Activated CD8-positive, alpha-beta T cell treated with anti-CD3 and anti-CD28 coated beads for 36 hours (primary cell): ENCODE results near the gene AOAH. TPM values are rescaled to one million over a fixed set of nuclear protein-coding genes. Genes with fewer than 3 reads are reported as not detected.

ENCODE experiments used
- ATAC-seq: fragments of 200-7000 bp; cut with Tn5 transposase; one replicate; pipeline ENCODE4 v1.10.0; 2021; ENCODE audit warnings: mild to moderate bottlenecking, moderate library complexity
- CTCF ChIA-PET: fragments of 350-600 bp; sonication (Branson Sonifier 250); formaldehyde crosslinking; loops from one replicate; lab custom pipeline; 2021; ENCODE audit warnings: antibody characterized with exemption; lab: Charles Lee
- POLR2A ChIA-PET: fragments of 350-600 bp; sonication (Branson Sonifier 250); formaldehyde crosslinking; loops from one replicate; lab custom pipeline; 2021; ENCODE audit warnings: antibody characterized with exemption; lab: Charles Lee
- DNase-seq: peaks from one replicate; pipeline ENCODE4 v3.0.0-alpha.2; 2020
- H3K27ac Mint-ChIP-seq: one replicate; pipeline ENCODE4 v1.8.0; 2021; ENCODE audit warnings: mild to moderate bottlenecking, mixed read lengths
- H3K27me3 Mint-ChIP-seq: one replicate; pipeline ENCODE4 v1.8.0; 2021; ENCODE audit warnings: mixed read lengths
- H3K36me3 Mint-ChIP-seq: one replicate; pipeline ENCODE4 v1.8.0; 2021; ENCODE audit warnings: low read depth, mixed read lengths
- H3K4me1 Mint-ChIP-seq: one replicate; pipeline ENCODE4 v1.8.0; 2021; ENCODE audit warnings: low read depth, mixed read lengths
- H3K4me3 Mint-ChIP-seq: one replicate; pipeline ENCODE4 v1.8.0; 2021; ENCODE audit warnings: mild to moderate bottlenecking, moderate library complexity, mixed read lengths
- H3K9me3 Mint-ChIP-seq: one replicate; pipeline ENCODE4 v1.8.0; 2021; ENCODE audit warnings: mixed read lengths
- intact Hi-C: fragments of 100-400 bp; cut with micrococcal nuclease; formaldehyde crosslinking; loops from one replicate; pipeline ENCODE4 v1.10.0; 2022
- total RNA-seq, 2 experiments: library from RNA; stranded (reverse); gene quantifications; one replicate each; pipeline ENCODE4 v1.2.3, GENCODE V29; 2021
- TF ChIP-seq, protein P1 (sequence below): fragments of 200-600 bp; IDR thresholded peaks from one replicate; pipeline ENCODE4 v1.8.0; 2022; ENCODE audit warnings: antibody characterized with exemption, mild to moderate bottlenecking

Gene AOAH
- total RNA-seq, 2 experiments from 2014 or later: 10.4 to 17.1 TPM

- ChIA-PET CTCF (interaction anchor here (0.9 kb wide), 1 partner anchor 104 kb away, joined by 3 read pairs; no protein-coding TSS in a partner anchor), POLR2A (interaction anchor here (1.0 kb wide), 1 partner anchor 93 kb away, joined by 4 read pairs; no protein-coding TSS in a partner anchor)
- TF ChIP-seq, protein P1, sequence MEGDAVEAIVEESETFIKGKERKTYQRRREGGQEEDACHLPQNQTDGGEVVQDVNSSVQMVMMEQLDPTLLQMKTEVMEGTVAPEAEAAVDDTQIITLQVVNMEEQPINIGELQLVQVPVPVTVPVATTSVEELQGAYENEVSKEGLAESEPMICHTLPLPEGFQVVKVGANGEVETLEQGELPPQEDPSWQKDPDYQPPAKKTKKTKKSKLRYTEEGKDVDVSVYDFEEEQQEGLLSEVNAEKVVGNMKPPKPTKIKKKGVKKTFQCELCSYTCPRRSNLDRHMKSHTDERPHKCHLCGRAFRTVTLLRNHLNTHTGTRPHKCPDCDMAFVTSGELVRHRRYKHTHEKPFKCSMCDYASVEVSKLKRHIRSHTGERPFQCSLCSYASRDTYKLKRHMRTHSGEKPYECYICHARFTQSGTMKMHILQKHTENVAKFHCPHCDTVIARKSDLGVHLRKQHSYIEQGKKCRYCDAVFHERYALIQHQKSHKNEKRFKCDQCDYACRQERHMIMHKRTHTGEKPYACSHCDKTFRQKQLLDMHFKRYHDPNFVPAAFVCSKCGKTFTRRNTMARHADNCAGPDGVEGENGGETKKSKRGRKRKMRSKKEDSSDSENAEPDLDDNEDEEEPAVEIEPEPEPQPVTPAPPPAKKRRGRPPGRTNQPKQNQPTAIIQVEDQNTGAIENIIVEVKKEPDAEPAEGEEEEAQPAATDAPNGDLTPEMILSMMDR: no peak
- no peaks in the 10 kb centered on the region for H3K9me3 Mint-ChIP-seq
- H3K27me3 Mint-ChIP-seq: no peaks in the 10 kb centered on the region
- H3K36me3 Mint-ChIP-seq: peaks cover 12% of the 10 kb centered on the region
- no peak overlapping the region for H3K27ac Mint-ChIP-seq
- H3K4me1 Mint-ChIP-seq: no peaks in the 10 kb centered on the region
- ATAC-seq (no peak), DNase-seq (no peak)
- intact Hi-C loops: no loop called here
- H3K4me3 Mint-ChIP-seq: no peak overlapping the region
These were observed 132.7 kb downstream of the AOAH start for GRCh38 chr7:36591636-36592035.

DNA sequence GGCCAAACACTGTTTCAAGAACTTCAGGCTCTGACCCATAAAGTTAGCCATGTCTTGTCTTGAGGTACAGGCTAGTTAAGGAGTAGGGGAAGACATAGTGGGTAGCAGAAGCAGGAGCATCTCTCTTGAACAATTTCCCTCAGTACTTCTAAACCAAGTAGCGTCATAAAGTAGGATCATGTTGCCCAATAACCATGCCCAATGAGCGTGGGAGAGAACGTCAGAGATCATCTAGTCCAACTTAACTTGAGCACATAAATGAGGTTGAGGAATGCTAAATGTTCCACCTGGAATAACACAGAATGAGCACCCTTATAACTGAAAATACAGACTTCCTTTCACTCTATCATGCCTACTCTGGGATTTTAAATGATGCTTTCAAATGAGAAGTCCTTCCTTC, 134.9 kb downstream of the AOAH start:
- ATAC-seq (no peak), DNase-seq (no peak)
- H3K27me3 Mint-ChIP-seq: no peaks in the 10 kb centered on the region
- no peak overlapping the region for H3K4me3 Mint-ChIP-seq
- CTCF ChIA-PET: interaction anchor here (0.7 kb wide), 1 partner anchor 82 kb away, joined by 3 read pairs; no protein-coding TSS in a partner anchor
- H3K27ac Mint-ChIP-seq: no peak overlapping the region
- TF ChIP-seq, protein P1: no peak
- no peaks in the 10 kb centered on the region for H3K4me1 Mint-ChIP-seq
- POLR2A ChIA-PET: no interaction called here
- intact Hi-C loops: no loop called here
- H3K9me3 Mint-ChIP-seq: no peaks in the 10 kb centered on the region
- peaks cover 16% of the 10 kb centered on the region for H3K36me3 Mint-ChIP-seq

DNA sequence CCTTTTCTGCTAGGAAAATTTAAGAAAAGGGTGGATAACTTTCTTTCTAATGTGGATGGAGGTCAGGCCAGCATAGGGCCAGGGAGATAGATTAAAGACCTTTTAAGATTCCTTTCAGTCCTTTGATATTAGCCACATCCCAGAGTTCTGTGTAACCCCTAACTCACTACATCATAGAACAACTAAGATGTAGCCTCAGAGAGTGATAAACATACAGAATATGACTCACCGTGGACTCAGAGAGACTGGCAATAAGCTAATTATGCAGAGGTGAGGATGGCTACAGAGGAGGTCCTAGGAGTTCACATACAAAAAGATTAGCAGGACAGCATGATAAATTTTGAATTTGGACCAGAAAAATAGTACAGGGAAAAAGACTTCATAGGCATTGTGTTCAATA, 141.0 kb downstream of the AOAH start:
- no peak for DNase-seq
- POLR2A ChIA-PET: interaction anchor here (0.6 to 0.9 kb wide), 2 partner anchors 9 to 19 kb away, joined by 3 to 4 read pairs; no protein-coding TSS in a partner anchor

GRCh38 chr7:36575832-36576231, 148.5 kb downstream of the AOAH start:
- H3K9me3 Mint-ChIP-seq: no peaks in the 10 kb centered on the region
- no peak overlapping the region for H3K27ac Mint-ChIP-seq
- peaks cover 39% of the 10 kb centered on the region for H3K36me3 Mint-ChIP-seq
- H3K4me3 Mint-ChIP-seq: no peak overlapping the region
- CTCF ChIA-PET: no interaction called here
- DNase-seq (no peak), ATAC-seq (no peak)
- H3K4me1 Mint-ChIP-seq: peaks cover 24% of the 10 kb centered on the region
- no peaks in the 10 kb centered on the region for H3K27me3 Mint-ChIP-seq
- TF ChIP-seq, protein P1: no peak
- intact Hi-C loops: no loop called here
- POLR2A ChIA-PET: no interaction called here

More for the DNA sequence above, 141.0 kb downstream of the AOAH start:
- no peak overlapping the region for H3K4me3 Mint-ChIP-seq
- no peaks in the 10 kb centered on the region for H3K9me3 Mint-ChIP-seq
- CTCF ChIA-PET: interaction anchor here (0.6 to 1.3 kb wide), 2 partner anchors 87 to 96 kb away, joined by 3 to 4 read pairs; no protein-coding TSS in a partner anchor
- TF ChIP-seq, protein P1: no peak
- intact Hi-C loops: no loop called here
- peaks cover 29% of the 10 kb centered on the region for H3K36me3 Mint-ChIP-seq
- H3K27me3 Mint-ChIP-seq: no peaks in the 10 kb centered on the region
- peaks cover 17% of the 10 kb centered on the region for H3K4me1 Mint-ChIP-seq
- ATAC-seq: peak; percentile 89
- H3K27ac Mint-ChIP-seq: no peak overlapping the region

GRCh38 chr7:36573066-36573465, 151.2 kb downstream of the AOAH start:
- CTCF ChIA-PET: interaction anchor here (0.9 kb wide), 1 partner anchor 97 kb away, joined by 3 read pairs; no protein-coding TSS in a partner anchor
- DNase-seq: no peak
- intact Hi-C loops: no loop called here

More at GRCh38 chr7:36573066-36573465, 151.2 kb downstream of the AOAH start:
- Mint-ChIP-seq H3K36me3 (peaks cover 24% of the 10 kb centered on the region), H3K4me3 (no peak overlapping the region), H3K27me3 (no peaks in the 10 kb centered on the region), H3K9me3 (no peaks in the 10 kb centered on the region), H3K27ac (no peak overlapping the region), H3K4me1 (peaks cover 38% of the 10 kb centered on the region)
- ATAC-seq: no peak
- POLR2A ChIA-PET: no interaction called here
- TF ChIP-seq, protein P1: no peak
